MM.1S (cell line): Measurements from ENCODE around the gene BMP7.
"Not testable (repeated sequence)": the region's sequence is repeated elsewhere in the genome, so short reads cannot be mapped to it uniquely, and the experiment has no call there.

ENCODE experiments used
- DNase-seq: peaks from one replicate; pipeline ENCODE4 v3.0.0-alpha.2; 2015
- H2AFZ ChIP-seq: fragments of 300-600 bp; sonication (generic); 2 replicates; pipeline ENCODE4 v1.6.0; 2016; ENCODE audit warnings: antibody characterized with exemption, low read length
- H3F3A ChIP-seq: fragments of 300-600 bp; sonication (generic); 2 replicates; pipeline ENCODE4 v1.6.1; 2016; ENCODE audit warnings: mild to moderate bottlenecking, antibody characterized with exemption, low read length, moderate library complexity, mixed read lengths; ENCODE audit not compliant: insufficient read depth
- H3K27ac ChIP-seq: fragments of 300-600 bp; sonication (generic); 2 replicates; pipeline ENCODE4 v1.5.1; 2016; ENCODE audit warnings: mild to moderate bottlenecking, low read length
- H3K27me3 ChIP-seq: fragments of 300-600 bp; sonication (generic); replicated peaks from 2 replicates; pipeline ENCODE4 v1.6.0; 2016; ENCODE audit warnings: low read length; ENCODE audit not compliant: insufficient read depth
- H3K36me3 ChIP-seq: fragments of 300-600 bp; sonication (generic); replicated peaks from 2 replicates; pipeline ENCODE4 v1.6.1; 2016; ENCODE audit warnings: mild to moderate bottlenecking, low read length, mixed read lengths; ENCODE audit not compliant: insufficient read depth
- H3K4me1 ChIP-seq: fragments of 300-600 bp; sonication (generic); 2 replicates; pipeline ENCODE4 v1.6.1; 2016; ENCODE audit warnings: low read length, mixed read lengths
- H3K4me2 ChIP-seq: fragments of 300-600 bp; sonication (generic); 2 replicates; pipeline ENCODE4 v1.6.0; 2016; ENCODE audit warnings: low read depth, low read length
- H3K4me3 ChIP-seq: fragments of 300-600 bp; sonication (generic); 2 replicates; pipeline ENCODE4 v1.5.1; 2016; ENCODE audit warnings: low read length, mixed read lengths
- H3K79me2 ChIP-seq: fragments of 300-600 bp; sonication (generic); 2 replicates; pipeline ENCODE4 v1.6.1; 2016; ENCODE audit warnings: mixed run types, low read length, mixed read lengths
- H3K9ac ChIP-seq: fragments of 300-600 bp; sonication (generic); 2 replicates; pipeline ENCODE4 v1.6.1; 2016; ENCODE audit warnings: low read length, mixed read lengths
- H3K9me2 ChIP-seq: fragments of 300-600 bp; sonication (generic); replicated peaks from 2 replicates; pipeline ENCODE4 v1.6.1; 2016; ENCODE audit warnings: mild to moderate bottlenecking, low read length, mixed read lengths; ENCODE audit not compliant: insufficient read depth
- H3K9me3 ChIP-seq: fragments of 300-600 bp; sonication (generic); replicated peaks from 2 replicates; pipeline ENCODE4 v1.6.1; 2016; ENCODE audit warnings: mild to moderate bottlenecking, low read length, mixed read lengths; ENCODE audit not compliant: insufficient read depth
- H4K20me1 ChIP-seq: fragments of 300-600 bp; sonication (generic); 2 replicates; pipeline ENCODE4 v1.6.1; 2016; ENCODE audit warnings: mild to moderate bottlenecking, low read length, moderate library complexity, mixed read lengths; ENCODE audit not compliant: insufficient read depth
- CTCF ChIP-seq: fragments of 300-600 bp; sonication (generic); IDR thresholded peaks from 2 replicates; pipeline ENCODE4 v1.5.1; 2016; ENCODE audit warnings: antibody characterized with exemption, low read length, mixed read lengths
- EZH2 ChIP-seq: fragments of 300-600 bp; sonication (generic); optimal IDR thresholded peaks from 2 replicates; pipeline ENCODE3; 2017; ENCODE audit warnings: low read depth, mild to moderate bottlenecking, antibody characterized with exemption, low read length, mixed read lengths
- EZH2phosphoT487 ChIP-seq: fragments of 300-600 bp; sonication (generic); IDR thresholded peaks from 2 replicates; pipeline ENCODE4 v1.6.1; 2018; ENCODE audit warnings: antibody characterized with exemption, low read length

The BMP7 gene

GRCh38 chr20:57281900-57282299 lies 15.5 kb upstream of the BMP7 start:
- H3K36me3 ChIP-seq, result no peaks in the 10 kb centered on the region
- H3K4me3 ChIP-seq, result no peak overlapping the region
- no peak for TF ChIP-seq EZH2
- TF ChIP-seq CTCF, result no peak
- no peak for TF ChIP-seq EZH2phosphoT487
- H3K27ac ChIP-seq, result no peak overlapping the region
- H4K20me1 ChIP-seq, result no peaks in the 10 kb centered on the region
- no peak overlapping the region for H3K9ac ChIP-seq
- peak overlapping the region; percentile 4; the same call in 1 of the 2 replicates for H3K4me2 ChIP-seq
- no peak overlapping the region for H2AFZ ChIP-seq
- peaks cover 12% of the 10 kb centered on the region for H3K4me1 ChIP-seq
- no peaks in the 10 kb centered on the region for H3K9me3 ChIP-seq
- no peaks in the 10 kb centered on the region for H3F3A ChIP-seq
- peak; percentile 20 for DNase-seq
- no peaks in the 10 kb centered on the region for H3K9me2 ChIP-seq
- peaks cover 21% of the 10 kb centered on the region for H3K27me3 ChIP-seq
- H3K79me2 ChIP-seq, result no peaks in the 10 kb centered on the region

- Histone ChIP-seq H4K20me1 (no peaks in the 10 kb centered on the region), H3K9ac (no peak overlapping the region), H3K36me3 (no peaks in the 10 kb centered on the region), H3K27ac (no peak overlapping the region), H3K9me2 (no peaks in the 10 kb centered on the region), H3K4me1 (peaks cover 12% of the 10 kb centered on the region), H3K9me3 (no peaks in the 10 kb centered on the region), H3K27me3 (peaks cover 22% of the 10 kb centered on the region; the same call in 1 of the 2 replicates), H3K79me2 (no peaks in the 10 kb centered on the region), H2AFZ (no peak overlapping the region), H3F3A (no peaks in the 10 kb centered on the region), H3K4me2 (no peak overlapping the region), H3K4me3 (no peak overlapping the region)
- DNase-seq, result no peak
- TF ChIP-seq EZH2 (no peak), EZH2phosphoT487 (no peak), CTCF (no peak)
Observed at GRCh38 chr20:57280221-57280620, 13.8 kb upstream of the BMP7 start.

- not testable (repeated sequence) for H3K9me2 ChIP-seq, H3K27ac ChIP-seq, H3K9me3 ChIP-seq, H3K4me3 ChIP-seq, H3F3A ChIP-seq, H3K9ac ChIP-seq, H3K79me2 ChIP-seq, H3K4me2 ChIP-seq, H3K36me3 ChIP-seq, H4K20me1 ChIP-seq, H2AFZ ChIP-seq, DNase-seq
- H3K27me3 ChIP-seq, result peaks cover 18% of the 10 kb centered on the region; the same call in 1 of the 2 replicates
- H3K4me1 ChIP-seq, result peaks cover 12% of the 10 kb centered on the region
Observed at GRCh38 chr20:57279548-57279947, 13.1 kb upstream of the BMP7 start.

GRCh38 chr20:57278457-57278856 lies 12.0 kb upstream of the BMP7 start:
- Histone ChIP-seq H2AFZ (no peak overlapping the region), H3K27me3 (0 out of 2 replicates have a peak, but pooled peaks cover 10% of the 10 kb centered on the region), H3K9me3 (no peaks in the 10 kb centered on the region), H3K4me1 (peaks cover 12% of the 10 kb centered on the region), H3K9ac (no peak overlapping the region), H3K36me3 (no peaks in the 10 kb centered on the region), H3K79me2 (no peaks in the 10 kb centered on the region), H4K20me1 (no peaks in the 10 kb centered on the region), H3F3A (no peaks in the 10 kb centered on the region), H3K9me2 (no peaks in the 10 kb centered on the region), H3K27ac (no peak overlapping the region), H3K4me3 (no peak overlapping the region), H3K4me2 (no peak overlapping the region)
- TF ChIP-seq EZH2 (no peak), CTCF (no peak)
- DNase-seq, result no peak
